SK-N-SH treated with all-trans-retinoic acid at 6 μM for 48 hours (cell line): Measurements from ENCODE around the gene PRSS48.

Experiments
- ZFP30 ChIP-seq: fragments of 450-650 bp; formaldehyde crosslinking; IDR thresholded peaks from 2 replicates; pipeline ENCODE4 v1.5.0; 2022; ENCODE audit warnings: mild to moderate bottlenecking, moderate library complexity
- TF ChIP-seq, protein P1 (sequence below): fragments of 250-450 bp; sonication (Bioruptor Pico); IDR thresholded peaks from 2 replicates; pipeline ENCODE4 v1.8.0; 2020; ENCODE audit warnings: mild to moderate bottlenecking, moderate library complexity, borderline replicate concordance

DNA sequence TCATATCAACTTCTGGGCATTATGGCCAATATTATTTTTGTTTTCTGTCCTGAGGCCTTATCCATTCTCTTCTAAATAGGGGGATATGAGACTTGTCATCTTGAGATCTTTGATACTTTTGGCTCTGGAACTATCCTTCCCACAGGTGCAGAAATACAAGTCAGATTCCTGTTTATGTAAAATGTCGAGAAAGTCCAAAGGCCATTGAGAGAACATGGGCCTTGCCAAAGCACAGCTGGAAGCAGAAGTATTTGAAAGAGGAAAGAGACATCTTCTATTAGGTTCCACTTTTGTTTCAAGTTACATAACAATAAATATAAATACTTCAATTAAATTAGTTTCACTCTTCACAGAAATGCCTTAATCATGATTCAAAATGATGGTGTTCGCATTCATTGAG lies 20.8 kb upstream of the PRSS48 start:
- TF ChIP-seq, protein P1, sequence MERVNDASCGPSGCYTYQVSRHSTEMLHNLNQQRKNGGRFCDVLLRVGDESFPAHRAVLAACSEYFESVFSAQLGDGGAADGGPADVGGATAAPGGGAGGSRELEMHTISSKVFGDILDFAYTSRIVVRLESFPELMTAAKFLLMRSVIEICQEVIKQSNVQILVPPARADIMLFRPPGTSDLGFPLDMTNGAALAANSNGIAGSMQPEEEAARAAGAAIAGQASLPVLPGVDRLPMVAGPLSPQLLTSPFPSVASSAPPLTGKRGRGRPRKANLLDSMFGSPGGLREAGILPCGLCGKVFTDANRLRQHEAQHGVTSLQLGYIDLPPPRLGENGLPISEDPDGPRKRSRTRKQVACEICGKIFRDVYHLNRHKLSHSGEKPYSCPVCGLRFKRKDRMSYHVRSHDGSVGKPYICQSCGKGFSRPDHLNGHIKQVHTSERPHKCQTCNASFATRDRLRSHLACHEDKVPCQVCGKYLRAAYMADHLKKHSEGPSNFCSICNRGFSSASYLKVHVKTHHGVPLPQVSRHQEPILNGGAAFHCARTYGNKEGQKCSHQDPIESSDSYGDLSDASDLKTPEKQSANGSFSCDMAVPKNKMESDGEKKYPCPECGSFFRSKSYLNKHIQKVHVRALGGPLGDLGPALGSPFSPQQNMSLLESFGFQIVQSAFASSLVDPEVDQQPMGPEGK (CRISPR knock-in tag): no peak
- no peak for TF ChIP-seq ZFP30
